ENCODE data around the gene CEMIP2. TPM values are rescaled to one million over a fixed set of nuclear protein-coding genes. Genes with fewer than 3 reads are reported as not detected.

Gene CEMIP2
- total and polyA plus RNA-seq, 10 of the 15 experiments (the other 5 are each of a cell fraction or from before 2014, with no cell fraction given) = 0.50 to 19.2 (median 1.2) TPM

- peak; percentile 20 for TF ChIP-seq CUX1 (IDR thresholded peaks at IDR 0.05; ENCODE audit: insufficient replicate concordance, low read depth, low read length)
- no peak for TF ChIP-seq ZNF687 (IDR thresholded peaks at IDR 0.05)
- TF ChIP-seq PBX3 (IDR thresholded peaks at IDR 0.05; ENCODE audit: insufficient replicate concordance, low read depth, low read length) = no peak
- TF ChIP-seq IKZF2 (IDR thresholded peaks at IDR 0.05) = peak; percentile 56 to 60
- no peak for TF ChIP-seq REST (IDR thresholded peaks at IDR 0.05; ENCODE audit: low read depth, low read length)
- TF ChIP-seq BHLHE40 (IDR thresholded peaks at IDR 0.05; ENCODE audit: borderline replicate concordance in 1 of 2, low read depth in 2 of 2, low read length in 1 of 2) = no peak
- no peak for TF ChIP-seq MXI1 (IDR thresholded peaks at IDR 0.05; ENCODE audit: low read depth, low read length)
- TF ChIP-seq FOXM1 (IDR thresholded peaks at IDR 0.05; ENCODE audit: low read depth, low read length) = peak; percentile 44; the same call in 1 of the 2 replicates
- TF ChIP-seq ZBTB4 (CRISPR knock-in tag; IDR thresholded peaks at IDR 0.05) = no peak
Measured at GRCh38 chr9:71795097-71795813, 26.9 kb upstream of the CEMIP2 start (continued).

All from GM12878 (cell line).